H1 (cell line): Measurements from ENCODE around the gene MYOCOS. TPM values are rescaled to one million over a fixed set of nuclear protein-coding genes. Genes with fewer than 3 reads are reported as not detected.

Experiments
- CTCF ChIP-seq, 3 experiments: IDR thresholded peaks; 1 replicate in 2 of 3; 2 replicates in 1 of 3; pipeline versions ENCODE4 v1.5.1 to v1.6.1; 2011; ENCODE audit warnings: low read length in 3 of 3, mild to moderate bottlenecking in 3 of 3, inconsistent platforms in 2 of 3, low read depth in 1 of 3, moderate library complexity in 1 of 3; ENCODE audit not compliant: insufficient read depth in 1 of 3; ENCODE audit errors: control extremely low read depth in 1 of 3
- EZH2 ChIP-seq: fragments of 200-600 bp; sonication (generic); IDR thresholded peaks from 2 replicates; pipeline ENCODE4 v1.7.1; 2012; ENCODE audit warnings: low read depth, mild to moderate bottlenecking, moderate library complexity, low read length, inconsistent platforms; ENCODE audit not compliant: severe bottlenecking
- HDAC2 ChIP-seq, 2 experiments: fragments of 300-600 bp in 1 of 2; sonication (generic) in 1 of 2; IDR thresholded peaks; 2 replicates each; pipeline ENCODE4 v1.6.1; 2011 to 2012; ENCODE audit warnings: low read depth in 2 of 2, low read length in 2 of 2, mild to moderate bottlenecking in 2 of 2, moderate library complexity in 2 of 2, borderline replicate concordance in 1 of 2, inconsistent platforms in 1 of 2
- JUN ChIP-seq: IDR thresholded peaks from 2 replicates; pipeline ENCODE4 v1.6.1; 2011; ENCODE audit warnings: low read depth, mild to moderate bottlenecking, improper control_type of control experiment, low read length
- RBBP5 ChIP-seq: IDR thresholded peaks from 2 replicates; pipeline ENCODE4 v1.7.1; 2012; ENCODE audit warnings: low read depth, mild to moderate bottlenecking, inconsistent platforms, low read length, moderate library complexity, borderline replicate concordance
- TAF1 ChIP-seq: IDR thresholded peaks from 2 replicates; pipeline ENCODE4 v1.6.1; 2011; ENCODE audit warnings: mild to moderate bottlenecking, low read depth, low read length
- polyA plus RNA-seq, 7 experiments: library from polyadenylated mRNA; depleted of rRNA in 3 of 7; stranded (reverse) in 5 of 7; unstranded in 2 of 7; fragments of >200 nt in 5 of 7; fragments of 200-250 nt in 2 of 7; gene quantifications; 1 replicate in 5 of 7; 2 replicates in 1 of 7; 4 replicates in 1 of 7; pipeline versions ENCODE4 v1.2.1 to v1.2.3, GENCODE V29; 2011 to 2013; ENCODE audit warnings: missing spikeins in 2 of 7, mixed read lengths in 2 of 7
- total RNA-seq: library from RNA; stranded (reverse); fragmentation: NEBNext Ultra II Directional; extraction: Animal tissue kit (Norgen Biotek cat#: 25700); gene quantifications from 2 replicates; pipeline ENCODE4 v1.2.1, GENCODE V29; 2021

MYOCOS gene
- total and polyA plus RNA-seq, 2 of the 8 experiments (the other 6 are each of a cell fraction or from before 2014, with no cell fraction given): not detected

- TF ChIP-seq CTCF (IDR thresholded peaks at IDR 0.05; ENCODE audit: control extremely low read depth in 1 of 3, insufficient read depth in 1 of 3, low read depth in 1 of 3, low read length in 3 of 3): peak; percentile 69 to 99 (median 89)
- no peak for TF ChIP-seq JUN
- TF ChIP-seq EZH2: no peak
- 0 out of 2 replicates have a peak, but pooled peaks have one; percentile 43 for TF ChIP-seq TAF1
- 0 out of 4 replicates have a peak, but pooled peaks of 1 of the 2 experiments have one; percentile 33 for TF ChIP-seq HDAC2 (IDR thresholded peaks at IDR 0.05; ENCODE audit: borderline replicate concordance in 1 of 2, low read depth in 2 of 2, low read length in 2 of 2)
- TF ChIP-seq RBBP5: peak; percentile 48; the same call in 1 of the 2 replicates
- TF ChIP-seq, all 59 proteins: peak for 11
Measured at GRCh38 chr1:171644805-171645483, 22.9 kb downstream of the MYOCOS start (continued).
